Pancreas (tissue), 10 donors: ENCODE data around the gene PRF1. TPM values are rescaled to one million over a fixed set of nuclear protein-coding genes. Genes with fewer than 3 reads are reported as not detected.

Experiments
- ATAC-seq, 4 donors: fragments of 200-7000 bp; cut with Tn5 transposase; one replicate each; pipeline versions ENCODE4 v1.8.0 to v1.9.1; 2020; ENCODE audit warnings: mild to moderate bottlenecking in 4 of 4, moderate library complexity in 4 of 4
- DNase-seq, 6 donors: peaks; one replicate each; pipeline ENCODE4 v3.0.0-alpha.2; 2020
- FAIRE-seq: peaks from 2 replicates; lab custom pipeline; 2012; peaks lifted over from hg19 to GRCh38; lab: Jason Lieb, UNC
- H3K27ac ChIP-seq, 4 donors: fragments of 200-600 bp; sonication (generic); 1 replicate in 3 of 4; 2 replicates in 1 of 4; pipeline versions ENCODE4 v1.5.0 to v1.8.0; 2020
- H3K27me3 ChIP-seq, 4 donors: fragments of 200-600 bp; one replicate each; pipeline ENCODE4 v1.8.0; 2021
- H3K36me3 ChIP-seq, 3 donors: fragments of 200-600 bp; sonication (generic) in 1 of 3; one replicate each; pipeline versions ENCODE4 v1.5.0 to v1.8.0; 2020 to 2021
- H3K4me1 ChIP-seq, 3 donors: fragments of 200-600 bp; one replicate each; pipeline ENCODE4 v1.8.0; 2021
- H3K4me3 ChIP-seq, 4 donors: fragments of 200-600 bp; sonication (generic) in 2 of 4; one replicate each; pipeline versions ENCODE4 v1.5.0 to v1.8.0; 2020 to 2021
- H3K9me3 ChIP-seq, 4 donors: fragments of 200-600 bp; one replicate each; pipeline ENCODE4 v1.8.0; 2021
- WGBS, 2 donors: extraction: QIAGEN DNeasy Blood & Tissue Kit; methylation state at CpG; one replicate each; pipeline ENCODE4 v1.1.7; 2013; 5-methylcytosine and 5-hydroxymethylcytosine counted together
- intact Hi-C, 3 donors: fragments of 100-400 bp; cut with DNase I; formaldehyde crosslinking; loops; one replicate each; pipeline versions ENCODE4 v1.11.1 to v1.14.2; 2022
- polyA plus RNA-seq, 2 donors: library from polyadenylated mRNA; stranded (reverse); fragments of 200-250 nt; gene quantifications; one replicate each; pipeline ENCODE4 v1.2.3, GENCODE V29; 2013
- total RNA-seq, 6 donors: library from RNA; stranded (reverse); fragmentation: NEBNext Ultra II Directional in 4 of 6; extraction: Animal tissue kit (Norgen Biotek cat#: 25700) in 4 of 6; gene quantifications; one replicate each; pipeline versions ENCODE4 v1.2.1 to v1.2.4, GENCODE V29; 2021 to 2023
- TF ChIP-seq, protein P1 (sequence below), 4 donors: fragments of 200-600 bp; sonication (generic) in 3 of 4; IDR thresholded peaks; one replicate each; pipeline versions ENCODE4 v1.5.0 to v1.8.0; 2021; ENCODE audit warnings: antibody characterized with exemption in 4 of 4
- donor health status: healthy with polysubstance abuse.
- donor health status: DM: no; HTN: no; CAD: no; lungs with moderate emphysema.
- donor health status: DM: no; HTN: no; CAD: no.
- donor health status: control.
- donor health status: control.
- donor health status: Bipolar disorder and iron deficiency.
- donor health status: DM: yes; HTN: yes; CAD: no.
- donor health status: DM: no; HTN: no; CAD: no.
- donor health status: DM: no; HTN: no; CAD: no.
- donor health status: DM: yes; HTN: yes; CAD: no.

The PRF1 gene
- total and polyA plus RNA-seq, 8 donors: 0.16 to 1.8 (median 0.52) TPM

DNA sequence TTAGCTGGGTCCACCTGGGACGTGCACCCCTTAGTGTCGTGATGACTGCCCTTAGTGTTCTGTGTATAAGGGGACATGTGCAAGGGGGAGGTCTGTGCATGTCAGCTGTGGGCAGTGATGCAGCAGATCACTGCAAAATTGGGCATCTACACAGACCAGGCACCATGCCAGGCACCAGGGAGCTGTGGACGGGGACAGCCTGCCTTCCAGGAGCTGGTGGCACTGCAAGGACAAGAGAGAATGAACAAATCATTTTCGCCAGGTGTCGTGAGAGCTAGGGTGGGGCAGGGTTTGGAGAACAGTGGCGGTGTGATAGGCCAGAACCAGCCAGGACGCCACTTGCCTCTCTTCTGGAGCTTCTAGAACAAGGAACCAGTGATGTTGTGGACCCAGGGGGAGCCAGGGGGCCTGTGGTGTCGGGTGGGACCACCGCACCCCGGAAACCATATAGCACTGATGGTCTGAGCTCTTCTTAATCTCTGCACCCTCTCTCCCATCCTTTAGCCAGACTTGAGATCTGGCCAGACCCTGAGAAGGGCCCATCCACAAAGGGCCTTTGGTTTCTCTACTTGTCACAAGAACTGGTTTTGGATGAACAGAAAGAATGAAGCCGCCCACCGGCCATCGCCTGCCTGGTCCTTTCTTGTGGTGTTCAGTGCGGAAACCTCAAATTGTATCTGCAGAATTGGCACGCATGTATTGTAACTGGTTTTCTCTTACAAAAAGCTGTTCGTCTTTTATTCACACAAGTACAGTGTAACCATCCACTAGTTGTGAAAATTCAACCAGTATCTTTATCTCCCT is 30.7 kb downstream of the PRF1 start:
- intact Hi-C loops: no loop called here
- ATAC-seq: no peak
- peak in 1 of 6 donors; percentile 40 for DNase-seq
- no peak for FAIRE-seq
- Histone ChIP-seq H3K27ac (no peak overlapping the region), H3K36me3 (no peaks in the 10 kb centered on the region), H3K4me3 (no peak overlapping the region), H3K27me3 (no peaks in the 10 kb centered on the region), H3K9me3 (no peaks in the 10 kb centered on the region), H3K4me1 (no peaks in the 10 kb centered on the region)
- 80 to 81% methylated on average over 16 of the region's 16 CpGs for WGBS, 2 donors
- TF ChIP-seq, protein P1, sequence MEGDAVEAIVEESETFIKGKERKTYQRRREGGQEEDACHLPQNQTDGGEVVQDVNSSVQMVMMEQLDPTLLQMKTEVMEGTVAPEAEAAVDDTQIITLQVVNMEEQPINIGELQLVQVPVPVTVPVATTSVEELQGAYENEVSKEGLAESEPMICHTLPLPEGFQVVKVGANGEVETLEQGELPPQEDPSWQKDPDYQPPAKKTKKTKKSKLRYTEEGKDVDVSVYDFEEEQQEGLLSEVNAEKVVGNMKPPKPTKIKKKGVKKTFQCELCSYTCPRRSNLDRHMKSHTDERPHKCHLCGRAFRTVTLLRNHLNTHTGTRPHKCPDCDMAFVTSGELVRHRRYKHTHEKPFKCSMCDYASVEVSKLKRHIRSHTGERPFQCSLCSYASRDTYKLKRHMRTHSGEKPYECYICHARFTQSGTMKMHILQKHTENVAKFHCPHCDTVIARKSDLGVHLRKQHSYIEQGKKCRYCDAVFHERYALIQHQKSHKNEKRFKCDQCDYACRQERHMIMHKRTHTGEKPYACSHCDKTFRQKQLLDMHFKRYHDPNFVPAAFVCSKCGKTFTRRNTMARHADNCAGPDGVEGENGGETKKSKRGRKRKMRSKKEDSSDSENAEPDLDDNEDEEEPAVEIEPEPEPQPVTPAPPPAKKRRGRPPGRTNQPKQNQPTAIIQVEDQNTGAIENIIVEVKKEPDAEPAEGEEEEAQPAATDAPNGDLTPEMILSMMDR (IDR thresholded peaks at IDR 0.05): no peak

DNA sequence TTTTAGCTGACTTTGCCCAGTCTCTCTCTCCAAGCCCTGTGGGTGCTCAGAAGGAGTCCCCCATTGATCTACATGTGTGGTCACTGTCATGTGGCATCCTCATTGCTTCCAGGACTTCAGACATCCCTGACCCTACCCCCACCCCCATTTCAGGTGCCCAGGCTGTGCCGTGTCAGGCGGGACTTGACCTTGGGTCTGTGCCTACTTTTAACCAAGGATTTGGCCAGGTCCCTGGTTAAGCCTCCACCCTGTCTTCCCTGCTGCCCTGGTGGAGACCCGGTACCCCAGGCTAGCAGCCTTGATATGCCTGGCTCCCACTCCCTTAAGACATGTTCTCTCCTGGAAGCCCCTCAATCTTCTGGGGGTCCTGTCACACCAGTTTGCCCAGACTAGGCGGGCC is 31.3 kb downstream of the PRF1 start:
- FAIRE-seq: no peak
- no peak overlapping the region for H3K4me3 ChIP-seq
- DNase-seq: no peak
- H3K9me3 ChIP-seq: no peaks in the 10 kb centered on the region
- no peaks in the 10 kb centered on the region for H3K27me3 ChIP-seq
- TF ChIP-seq, protein P1 (IDR thresholded peaks at IDR 0.05): no peak
- H3K27ac ChIP-seq: no peak overlapping the region
- no peaks in the 10 kb centered on the region for H3K36me3 ChIP-seq
- WGBS, 2 donors: 68 to 71% methylated on average over 4 of the region's 4 CpGs
- no peak for ATAC-seq
- no peaks in the 10 kb centered on the region for H3K4me1 ChIP-seq
- intact Hi-C loops: no loop called here

DNA sequence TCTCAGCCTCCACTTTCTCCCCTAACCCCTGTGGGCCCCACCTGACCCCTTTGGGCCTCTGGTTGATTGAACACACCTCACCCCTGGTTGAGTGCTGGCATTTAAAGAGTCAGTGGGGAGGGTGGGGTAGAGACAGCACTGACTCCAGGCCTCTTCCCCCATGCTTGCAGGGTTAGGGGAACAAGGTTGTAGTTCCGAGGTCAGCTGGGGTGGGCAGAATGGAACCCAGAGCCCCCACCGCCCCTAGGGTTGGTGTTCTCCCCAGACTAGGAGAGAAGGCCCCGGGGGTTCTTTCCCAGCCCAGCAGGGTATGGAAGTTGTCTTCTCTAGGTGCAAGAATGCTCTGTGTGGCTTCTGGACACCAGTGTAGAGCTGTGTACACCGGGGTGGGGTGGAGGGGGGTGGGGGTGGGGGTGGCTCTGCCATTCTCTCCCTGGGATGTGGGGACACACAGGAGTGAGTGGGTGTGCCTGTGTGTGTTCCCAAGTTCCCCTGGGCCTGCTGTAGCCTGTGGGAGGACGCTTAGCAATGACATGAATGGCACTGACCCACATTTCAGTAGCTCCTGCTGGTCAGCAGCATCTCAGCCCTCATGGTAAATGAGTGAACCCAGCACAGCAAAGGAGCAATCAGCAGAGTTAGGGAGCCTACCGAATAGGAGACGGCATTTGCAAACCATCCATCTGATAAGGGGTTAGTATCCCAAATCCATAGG is 33.6 kb downstream of the PRF1 start:
- H3K36me3 ChIP-seq: no peaks in the 10 kb centered on the region
- intact Hi-C loops: no loop called here
- no peak overlapping the region for H3K4me3 ChIP-seq
- H3K27me3 ChIP-seq: no peaks in the 10 kb centered on the region
- no peak for ATAC-seq
- TF ChIP-seq, protein P1 (IDR thresholded peaks at IDR 0.05): no peak
- H3K27ac ChIP-seq: no peak overlapping the region
- DNase-seq: peak in 1 of 6 donors; percentile 5
- no peaks in the 10 kb centered on the region for H3K9me3 ChIP-seq
- 85 to 88% methylated on average over 6 to 7 of the region's 7 CpGs for WGBS, 2 donors
- no peaks in the 10 kb centered on the region for H3K4me1 ChIP-seq
- FAIRE-seq: no peak

DNA sequence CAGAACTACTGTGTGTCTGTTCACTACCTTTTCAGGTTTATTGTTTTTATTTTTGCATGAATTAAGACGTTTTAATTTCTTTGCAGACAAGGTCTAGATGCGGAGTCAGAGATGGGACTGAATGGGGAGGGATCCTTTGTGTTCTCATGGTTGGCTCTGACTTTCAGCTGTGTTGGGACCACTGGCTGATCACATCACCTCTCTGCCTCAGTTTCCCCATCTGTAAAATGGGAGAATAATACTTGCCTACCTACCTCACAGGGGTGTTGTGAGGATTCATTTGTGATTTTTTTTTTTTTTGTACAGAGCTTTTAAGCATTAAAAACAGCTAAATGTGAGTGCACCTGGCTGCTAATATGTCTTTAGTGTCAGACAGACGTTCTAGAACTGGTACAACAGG is 34.4 kb downstream of the PRF1 start:
- Histone ChIP-seq H3K4me1 (no peaks in the 10 kb centered on the region), H3K27me3 (no peaks in the 10 kb centered on the region), H3K4me3 (no peak overlapping the region), H3K9me3 (no peaks in the 10 kb centered on the region), H3K36me3 (no peaks in the 10 kb centered on the region), H3K27ac (no peak overlapping the region)
- FAIRE-seq (no peak), DNase-seq (no peak), ATAC-seq (no peak)
- TF ChIP-seq, protein P1 (IDR thresholded peaks at IDR 0.05): no peak
- intact Hi-C loops: no loop called here
- 79 to 85% methylated on average over 3 of the region's 3 CpGs for WGBS, 2 donors

DNA sequence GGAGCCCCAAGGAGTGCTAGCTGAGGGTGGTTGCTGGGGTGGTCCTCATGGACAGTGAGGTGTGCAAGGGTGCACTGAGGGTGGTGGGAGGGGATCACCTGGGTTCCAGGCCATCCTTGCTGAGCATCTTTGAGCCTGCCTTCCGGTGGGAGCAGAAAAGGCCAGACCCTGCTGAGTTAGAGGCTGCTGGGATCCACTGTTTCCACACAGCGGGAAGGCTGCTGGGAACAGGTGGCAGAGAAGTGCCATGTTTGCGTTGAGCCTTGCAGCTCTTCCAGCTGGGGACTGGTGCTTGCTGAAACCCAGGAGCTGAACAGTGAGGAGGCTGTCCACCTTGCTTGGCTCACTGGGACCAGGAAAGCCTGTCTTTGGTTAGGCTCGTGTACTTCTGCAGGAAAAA is 34.9 kb downstream of the PRF1 start:
- no peak overlapping the region for H3K27ac ChIP-seq
- ATAC-seq (no peak), DNase-seq (no peak), FAIRE-seq (no peak)
- intact Hi-C loops: no loop called here
- no peak overlapping the region for H3K4me3 ChIP-seq
- 79 to 89% methylated on average over 4 of the region's 4 CpGs for WGBS, 2 donors
- H3K36me3 ChIP-seq: no peaks in the 10 kb centered on the region
- H3K4me1 ChIP-seq: no peaks in the 10 kb centered on the region
- TF ChIP-seq, protein P1 (IDR thresholded peaks at IDR 0.05): no peak
- no peaks in the 10 kb centered on the region for H3K9me3 ChIP-seq
- H3K27me3 ChIP-seq: no peaks in the 10 kb centered on the region
